Caki2 (cell line): Measurements from ENCODE around the gene HMGB1. TPM values are rescaled to one million over a fixed set of nuclear protein-coding genes. Genes with fewer than 3 reads are reported as not detected.

ENCODE experiments used
- DNase-seq: peaks from one replicate; pipeline ENCODE4 v3.0.0-alpha.2; 2015; ENCODE audit warnings: low read depth
- in situ Hi-C: cut with HindIII; loops from 2 replicates; pipeline ENCODE4 v1.10.0; 2016; ENCODE audit warnings: low sequenced_read_pairs, low pct_unique_long_range_greater_than_20kb, mixed read lengths
- total RNA-seq: library from RNA; depleted of rRNA; stranded (reverse); fragments of >200 nt; shearing (Covaris generic); gene quantifications from 2 replicates; pipeline ENCODE4 v1.2.3, GENCODE V29; 2014; ENCODE audit warnings: low replicate concordance; rRNA removed

The HMGB1 gene
- total RNA-seq, 1 experiment from 2014 or later: 636 TPM

DNA sequence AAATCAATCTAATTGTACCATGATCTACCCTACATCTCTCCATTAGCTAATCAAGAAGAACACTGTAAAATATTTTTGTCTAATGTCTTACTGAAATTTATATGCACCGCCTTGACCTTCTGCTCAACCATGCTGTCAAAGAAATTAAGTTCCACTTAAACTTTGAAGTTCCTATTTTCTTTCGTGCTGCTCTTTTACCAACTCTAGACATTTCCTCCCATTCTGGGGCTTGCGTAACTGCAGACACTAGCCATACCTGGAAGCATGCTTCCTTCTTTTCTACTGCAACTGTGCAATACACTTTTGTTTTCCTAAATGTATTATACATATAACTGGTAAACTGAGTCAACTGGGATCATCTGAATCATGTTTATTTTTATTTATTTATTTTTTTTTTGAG lies 51.9 kb downstream of the HMGB1 start:
- in situ Hi-C loops: no loop called here
- DNase-seq: no peak

DNA sequence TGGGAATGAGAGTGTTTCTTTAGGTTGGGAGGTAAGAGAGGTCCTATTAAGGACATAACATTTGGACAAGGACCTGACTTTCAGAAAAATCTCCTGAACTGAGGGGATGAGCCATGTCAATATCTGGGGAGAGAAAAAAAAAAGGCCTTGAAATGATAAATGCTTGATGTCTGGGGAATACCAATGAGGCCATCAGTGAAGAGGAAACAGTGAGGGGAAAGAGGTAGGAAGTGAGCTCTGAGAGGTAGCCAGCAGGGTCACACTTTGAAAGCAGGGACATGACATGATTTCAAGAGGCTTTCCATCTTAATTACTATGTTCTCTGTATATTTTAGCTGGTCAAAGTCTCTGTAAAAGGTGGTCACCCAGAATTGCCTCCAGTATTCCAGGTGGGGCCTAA lies 53.4 kb downstream of the HMGB1 start:
- in situ Hi-C loops: no loop called here
- DNase-seq: no peak

DNA sequence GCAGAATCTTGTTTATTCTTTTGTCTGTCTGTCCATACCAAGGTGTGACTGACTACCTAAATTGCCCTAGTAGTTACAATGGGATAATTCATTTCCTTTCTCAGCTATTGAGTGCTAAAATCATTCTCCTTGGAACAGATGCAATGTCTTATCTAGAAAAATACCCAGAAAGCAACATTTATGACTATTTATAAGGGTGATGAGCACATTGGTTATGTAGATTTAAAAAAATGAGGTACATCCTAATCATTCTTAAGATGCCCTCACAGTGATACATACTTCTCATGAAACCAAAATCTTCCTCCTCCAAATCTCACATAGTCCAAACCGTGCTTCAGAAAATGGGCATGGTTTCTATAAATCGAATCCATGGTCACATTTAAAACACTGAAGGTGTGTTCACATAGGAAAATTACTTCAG lies 55.0 kb downstream of the HMGB1 start:
- DNase-seq: no peak
- in situ Hi-C loops: no loop called here

DNA sequence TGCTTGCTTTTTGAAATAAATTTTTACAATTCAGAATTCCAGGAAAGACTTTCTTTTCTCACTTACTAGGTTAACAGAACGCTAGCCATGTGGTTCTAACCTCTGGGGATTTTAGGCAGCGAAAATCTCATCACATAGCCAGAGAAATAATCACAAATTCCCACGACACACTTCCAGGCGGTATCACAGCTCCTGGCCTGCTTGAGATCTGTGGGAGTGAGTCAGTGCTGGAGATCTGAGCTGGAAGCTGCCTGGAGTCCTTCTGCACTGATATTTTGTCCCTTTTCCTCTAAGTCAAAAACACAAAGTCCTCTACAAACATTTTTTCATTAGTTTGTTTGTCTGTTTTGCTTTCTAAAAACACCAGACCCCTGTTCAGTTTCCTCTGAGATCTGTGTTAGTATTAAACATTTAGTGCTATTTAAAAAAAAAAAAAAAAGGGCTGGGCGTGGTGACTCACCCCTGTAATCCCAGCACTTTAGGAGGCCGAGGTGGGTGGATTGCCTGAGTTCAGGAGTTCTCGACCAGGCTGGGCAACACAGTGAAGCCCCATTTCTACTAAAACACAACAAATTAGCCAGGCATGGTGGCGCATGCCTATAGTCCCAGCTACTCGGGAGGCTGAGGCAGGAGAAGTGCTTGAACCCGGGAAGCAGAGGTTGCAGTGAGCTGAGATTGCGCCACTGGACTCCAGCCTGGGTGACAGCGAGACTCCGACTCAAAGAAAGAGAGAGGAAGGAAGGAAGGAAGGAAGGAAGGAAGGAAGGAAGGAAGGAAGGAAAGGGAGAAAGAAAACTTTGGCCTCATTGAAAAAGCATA lies 55.6 kb downstream of the HMGB1 start:
- DNase-seq: no peak
- in situ Hi-C loops: no loop called here

DNA sequence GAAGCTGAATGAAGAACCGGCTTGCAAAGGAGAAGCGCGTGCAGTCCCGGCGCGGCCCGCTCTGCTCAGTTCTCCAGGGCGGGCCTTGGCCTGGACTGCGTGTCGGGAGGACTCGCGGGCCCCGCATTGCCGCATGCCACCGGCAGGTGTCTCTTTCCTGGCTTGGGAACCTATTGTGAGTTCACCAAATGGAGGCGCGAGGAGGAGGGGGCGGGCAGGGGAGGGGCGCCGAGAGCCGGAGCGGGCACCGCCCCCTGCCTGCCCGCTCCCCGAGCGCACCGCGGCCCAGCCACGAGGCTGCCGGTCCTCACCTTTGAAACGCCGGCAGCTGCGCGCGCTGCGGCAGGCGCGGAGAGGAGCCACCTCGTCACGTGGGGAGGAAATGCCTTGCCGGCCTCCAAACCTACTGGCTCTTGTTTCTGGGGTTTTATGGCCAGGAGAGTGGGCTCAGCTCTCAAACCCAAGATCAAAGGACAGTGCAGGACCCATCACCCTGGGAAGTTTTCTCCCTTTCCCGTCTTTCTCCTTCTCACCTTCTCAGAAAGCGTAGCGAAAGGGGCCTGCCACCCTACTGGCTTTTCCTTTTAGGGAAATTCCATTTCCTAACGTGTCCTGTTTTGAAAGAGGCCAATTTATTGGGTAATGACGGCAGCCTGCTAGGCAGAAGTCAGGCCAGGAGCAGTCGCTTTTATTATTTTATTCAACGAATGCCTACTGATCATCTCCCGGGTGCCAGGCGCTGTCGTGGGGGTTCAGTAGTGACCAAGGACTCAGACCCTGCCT lies 57.2 kb downstream of the HMGB1 start:
- in situ Hi-C loops: no loop called here
- DNase-seq: peak; percentile 83

DNA sequence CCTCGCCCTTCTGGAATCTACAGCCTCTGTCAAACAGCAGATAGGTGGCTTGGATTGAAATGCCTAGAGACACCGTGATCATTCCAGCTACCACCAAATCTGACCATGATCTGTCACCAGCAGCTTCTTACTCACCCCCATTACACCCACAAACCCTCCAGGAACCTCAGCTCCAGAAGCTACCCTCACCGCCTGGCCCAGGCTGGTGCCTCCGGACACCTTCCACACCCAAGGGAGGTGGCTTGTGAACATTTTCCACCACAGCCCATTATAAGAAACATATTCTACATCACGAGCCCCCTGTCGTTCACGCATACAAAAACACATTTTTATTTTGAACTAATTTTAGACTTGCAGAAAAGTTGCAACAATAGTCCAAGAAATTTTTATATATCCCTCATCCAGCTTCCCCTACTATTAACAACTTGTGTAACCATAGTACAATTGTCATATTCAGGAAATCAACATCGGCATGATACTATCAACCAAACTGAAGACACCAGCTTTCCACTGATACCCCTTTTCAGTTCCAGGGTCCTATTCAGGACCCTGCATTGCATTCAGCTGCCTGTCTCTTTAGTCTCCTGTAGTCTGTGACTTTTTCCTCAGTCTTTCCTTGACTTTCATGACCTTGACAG lies 58.8 kb downstream of the HMGB1 start:
- DNase-seq: no peak
- in situ Hi-C loops: no loop called here

Other genes with a start within 250 kb of the HMGB1 start
- gene KATNAL1, start 158.4 kb downstream of the HMGB1 start, total RNA-seq: 15.1 and 15.8 TPM in 2 replicates
- gene UBE2L5, start 43.4 kb downstream of the HMGB1 start, total RNA-seq: not detected in 2 replicates
- 8.1 and 10.0 TPM in 2 replicates for gene USPL1, start 152.0 kb upstream of the HMGB1 start, total RNA-seq